ENCODE results near the gene MAP3K21.

MAP3K21 gene

DNA sequence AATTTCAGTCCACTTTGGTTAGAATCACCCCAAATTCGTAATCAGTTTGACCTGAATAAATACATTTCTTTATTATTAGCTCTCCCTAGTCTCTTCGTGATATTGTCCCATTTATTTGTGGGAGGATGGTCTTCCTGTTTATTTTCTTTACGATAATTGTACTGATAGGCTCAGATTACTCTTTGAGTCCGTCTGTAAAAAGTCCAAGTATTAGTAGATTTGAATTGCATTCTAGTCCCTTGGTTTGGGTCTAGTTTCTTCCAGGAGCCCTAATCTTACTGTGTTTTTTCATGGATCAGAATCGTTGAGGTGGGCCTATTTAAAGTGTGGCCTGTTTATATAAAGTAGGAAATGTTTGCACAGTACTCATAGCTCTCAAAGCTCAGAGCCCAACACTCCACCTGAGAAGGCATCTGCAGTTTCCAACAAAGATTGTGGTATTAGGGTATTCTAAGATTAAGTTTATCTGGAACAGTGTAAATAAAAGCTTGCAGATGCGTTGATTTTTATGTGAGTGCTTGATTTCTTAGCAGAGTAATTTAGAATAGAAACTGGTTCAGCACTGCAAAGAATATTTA is 33.1 kb downstream of the MAP3K21 start:
- DNase-seq, result no peak

DNA sequence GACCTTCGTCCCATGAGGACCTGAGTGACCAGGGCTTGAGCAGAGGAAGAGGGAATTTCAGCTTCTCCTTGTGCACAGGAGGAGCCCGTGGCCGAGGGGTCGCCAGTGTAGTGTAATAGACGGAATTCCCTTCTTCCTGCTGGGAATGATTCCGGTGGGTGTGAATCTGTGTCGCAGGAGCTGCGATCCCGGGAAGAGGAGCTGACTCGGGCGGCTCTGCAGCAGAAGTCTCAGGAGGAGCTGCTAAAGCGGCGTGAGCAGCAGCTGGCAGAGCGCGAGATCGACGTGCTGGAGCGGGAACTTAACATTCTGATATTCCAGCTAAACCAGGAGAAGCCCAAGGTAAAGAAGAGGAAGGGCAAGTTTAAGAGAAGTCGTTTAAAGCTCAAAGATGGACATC is 34.4 kb downstream of the MAP3K21 start:
- no peak for DNase-seq

DNA sequence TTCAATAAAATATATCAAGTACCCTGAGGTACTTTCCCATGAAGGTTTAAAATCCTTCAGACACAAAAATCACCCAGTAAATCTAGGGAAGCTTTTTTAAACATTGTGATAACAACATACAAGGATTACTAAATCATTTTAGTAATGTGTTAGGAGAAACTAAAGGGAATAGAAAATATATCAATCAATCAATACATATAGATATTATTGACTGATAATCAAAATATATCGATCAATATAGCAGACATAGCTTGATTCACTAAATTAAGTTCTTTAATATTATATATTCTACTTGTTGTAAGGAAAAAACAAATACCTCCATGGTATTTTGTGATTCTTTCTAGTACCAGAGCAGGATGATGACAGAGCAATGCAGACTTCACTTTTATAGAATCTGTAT is 35.2 kb downstream of the MAP3K21 start:
- no peak for DNase-seq

DNA sequence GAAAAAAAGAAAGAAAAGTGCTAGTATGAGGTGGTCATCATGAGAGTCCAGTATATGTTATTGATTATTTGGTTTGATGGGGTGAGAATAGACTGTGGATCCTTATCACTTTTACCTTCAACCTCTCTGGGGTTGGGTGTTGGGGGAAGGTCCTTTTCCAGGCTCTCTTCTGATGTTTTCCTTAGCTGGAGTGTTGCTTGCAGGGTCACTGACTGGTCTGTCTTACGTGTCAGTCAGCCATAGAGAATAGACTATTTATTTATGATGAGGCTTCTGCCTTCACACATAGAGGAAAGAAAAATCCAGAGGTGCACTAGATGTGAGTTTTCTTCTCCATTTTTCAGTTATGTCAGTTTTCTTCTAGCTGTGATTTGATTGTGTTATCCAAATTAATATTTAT is 36.5 kb downstream of the MAP3K21 start:
- no peak for DNase-seq

DNA sequence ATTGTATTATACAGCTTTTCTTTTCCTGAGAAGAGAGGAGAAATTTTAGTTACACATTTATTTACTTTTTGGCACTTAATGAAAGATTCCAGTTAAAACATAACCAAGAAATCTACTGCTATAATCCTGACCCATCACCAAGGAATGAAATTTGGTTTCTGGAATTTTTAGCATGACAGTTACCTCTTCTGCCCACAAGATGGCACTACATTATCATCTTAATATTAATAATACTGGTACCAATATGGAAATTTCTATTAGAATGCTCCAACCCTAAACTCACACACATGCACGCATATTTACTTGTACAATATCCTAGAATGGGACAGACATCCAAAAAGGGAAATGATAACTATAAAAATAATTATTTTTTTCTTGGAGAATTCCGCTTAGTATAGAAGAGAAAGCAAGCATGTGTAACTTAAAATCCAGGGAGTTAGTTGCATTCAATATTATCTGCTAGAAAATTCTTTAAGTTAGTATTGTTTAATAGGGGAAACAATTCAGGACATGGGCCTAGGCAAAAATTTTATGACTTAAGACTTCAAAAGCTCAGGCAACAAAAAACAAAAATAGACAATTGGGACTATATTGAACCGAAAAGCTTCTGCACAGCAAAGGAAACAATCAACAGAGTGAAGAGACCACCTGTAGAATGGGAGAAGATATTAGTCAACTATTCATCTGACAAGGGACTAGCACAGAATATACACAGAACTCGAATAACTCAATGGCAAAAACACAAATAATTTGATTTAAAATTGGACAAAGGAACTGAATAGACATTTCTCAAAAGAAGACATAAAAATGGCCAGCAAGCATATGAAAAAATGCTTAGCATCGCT is 37.4 kb downstream of the MAP3K21 start:
- no peak for DNase-seq

DNA sequence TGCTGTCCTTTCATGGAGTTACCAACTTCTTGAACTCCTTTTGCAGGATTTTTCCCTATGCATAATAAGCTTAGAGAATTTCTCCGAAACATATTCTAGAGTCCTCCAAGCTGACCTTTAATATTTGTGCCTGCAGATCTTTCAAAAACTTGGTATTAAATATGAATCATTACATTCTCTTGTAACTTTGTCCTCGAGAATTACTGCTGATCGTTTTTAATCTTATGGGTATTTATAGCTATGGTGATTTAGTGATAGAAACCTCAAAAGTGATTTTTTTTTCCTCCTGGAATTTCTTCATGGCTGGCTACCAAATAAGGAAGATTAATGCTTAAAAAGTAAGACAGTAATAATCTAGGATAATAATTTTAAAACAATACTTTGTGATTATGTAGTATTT is 39.1 kb downstream of the MAP3K21 start:
- DNase-seq, result no peak

DNA sequence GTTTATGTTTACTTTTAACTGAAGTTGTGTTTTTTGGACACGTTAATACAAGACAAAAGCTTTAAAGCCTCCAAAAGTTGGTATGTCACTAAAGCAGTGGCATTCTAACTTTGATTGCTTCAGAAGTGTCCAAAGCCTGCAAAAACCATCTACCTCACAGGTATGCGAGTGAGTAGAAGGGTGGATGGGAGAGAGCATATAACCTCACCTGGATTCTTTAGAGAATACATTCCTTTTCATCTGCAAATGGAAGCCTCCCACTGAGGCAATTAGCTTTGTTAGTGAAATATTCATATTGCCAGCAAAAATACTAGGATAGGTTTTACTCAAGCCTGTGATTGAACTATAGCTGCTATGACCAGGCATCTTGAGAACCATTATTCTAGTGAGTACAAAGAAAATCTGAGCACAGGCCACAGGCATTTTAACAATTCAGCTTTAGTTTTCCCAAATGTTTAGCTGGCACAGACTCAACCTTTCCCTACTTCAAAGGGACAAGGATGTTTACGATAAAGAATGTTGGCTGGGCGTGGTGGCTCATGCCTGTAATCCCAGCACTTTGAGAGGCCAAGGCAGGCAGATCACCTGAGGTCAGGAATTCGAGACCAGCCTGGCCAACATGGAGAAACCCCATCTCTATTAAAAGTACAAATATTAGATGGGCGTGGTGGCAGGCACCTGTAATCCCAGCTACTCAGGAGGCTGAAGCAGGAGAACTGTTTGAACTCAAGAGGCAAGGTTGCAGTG is 39.7 kb downstream of the MAP3K21 start:
- DNase-seq, result no peak

DNA sequence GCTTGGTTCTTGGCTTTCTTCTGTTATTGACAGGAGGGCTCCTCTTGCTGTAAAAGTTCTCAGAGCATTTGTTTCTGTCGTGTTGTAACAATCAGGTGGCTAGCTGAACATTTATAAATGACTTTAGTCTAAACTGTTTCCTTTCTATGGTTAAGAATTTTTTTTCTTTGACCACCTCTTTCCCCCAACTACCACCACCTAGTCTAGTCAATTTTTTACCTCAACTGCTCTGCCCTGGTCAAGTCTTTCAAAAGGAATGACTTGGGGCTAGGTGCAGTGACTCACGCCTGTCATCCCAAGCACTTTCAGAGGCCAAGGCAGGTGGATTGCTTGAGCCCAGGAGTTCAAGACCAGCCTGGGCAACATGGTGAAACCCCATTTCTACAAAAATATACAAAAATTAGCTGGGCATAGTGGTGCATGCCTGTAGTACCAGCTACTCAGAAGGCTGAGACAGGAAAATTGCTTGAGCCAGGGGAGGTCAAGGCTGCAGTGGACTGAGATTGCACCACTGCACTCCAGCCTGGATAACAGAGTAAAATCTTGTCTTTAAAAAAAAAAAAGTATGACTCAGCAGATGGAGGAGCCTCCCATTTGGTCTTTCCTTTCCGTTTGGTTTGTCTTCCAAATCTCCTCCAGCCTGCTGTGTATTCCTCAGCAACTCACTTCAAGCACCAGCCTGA is 40.7 kb downstream of the MAP3K21 start:
- no peak for DNase-seq

DNA sequence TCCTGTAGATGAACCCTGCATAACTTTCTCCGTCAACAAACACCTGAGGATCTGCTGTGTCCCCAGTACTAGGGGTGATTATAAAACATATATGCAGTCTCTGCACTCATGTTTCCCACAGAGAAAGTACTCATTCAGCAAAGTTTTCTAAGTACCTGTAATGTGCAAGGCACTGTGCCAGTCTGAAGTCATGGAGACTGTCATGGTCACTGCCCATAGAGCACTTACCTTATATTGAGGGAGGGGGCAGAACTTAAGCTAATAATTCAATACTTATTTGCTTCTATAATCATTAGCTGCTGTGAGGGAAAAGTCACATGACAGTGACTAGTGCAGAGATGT is 41.2 kb downstream of the MAP3K21 start:
- no peak for DNase-seq

DNA sequence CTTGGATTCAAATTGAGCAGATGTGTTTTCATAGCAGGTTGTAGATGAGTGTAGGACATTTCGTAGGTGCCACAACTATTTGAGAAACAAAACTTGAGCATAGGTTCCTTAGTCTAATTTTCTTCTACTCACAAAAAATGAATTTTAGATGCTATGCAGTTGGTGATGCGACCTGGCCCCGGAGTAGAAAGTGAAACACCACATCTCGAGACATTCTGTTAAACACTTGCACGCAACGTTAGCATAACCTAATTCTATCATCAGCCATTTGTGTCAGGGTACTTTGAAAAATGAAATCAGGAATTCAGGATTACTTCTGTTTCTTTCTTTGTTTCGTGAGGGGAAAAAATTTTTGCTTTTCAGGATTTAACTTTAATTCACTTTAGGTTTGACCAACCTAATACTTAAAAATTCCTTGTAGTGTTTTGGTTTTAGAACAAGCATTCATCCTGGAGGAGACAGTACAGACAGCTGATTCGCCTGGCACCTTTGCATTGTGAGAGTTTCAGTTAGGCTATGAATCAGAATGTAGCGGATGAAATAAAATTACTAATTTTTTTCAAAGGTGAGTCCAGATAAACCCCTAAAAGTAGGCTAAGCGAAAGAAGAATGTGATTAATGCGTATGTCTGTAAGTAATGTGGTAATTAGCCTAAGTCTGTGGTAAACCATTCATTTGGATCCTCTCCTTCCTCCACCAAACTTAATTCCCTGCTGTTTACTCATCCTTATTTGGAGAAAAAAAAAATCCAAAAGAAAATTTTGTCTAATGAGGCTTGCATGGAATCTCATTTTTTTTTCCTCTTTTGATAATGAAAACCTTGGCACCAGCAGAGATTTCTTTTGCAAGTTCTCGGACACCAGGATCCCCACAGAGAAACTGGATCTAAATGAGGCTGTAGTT is 44.9 kb downstream of the MAP3K21 start:
- DNase-seq, result no peak

DNA sequence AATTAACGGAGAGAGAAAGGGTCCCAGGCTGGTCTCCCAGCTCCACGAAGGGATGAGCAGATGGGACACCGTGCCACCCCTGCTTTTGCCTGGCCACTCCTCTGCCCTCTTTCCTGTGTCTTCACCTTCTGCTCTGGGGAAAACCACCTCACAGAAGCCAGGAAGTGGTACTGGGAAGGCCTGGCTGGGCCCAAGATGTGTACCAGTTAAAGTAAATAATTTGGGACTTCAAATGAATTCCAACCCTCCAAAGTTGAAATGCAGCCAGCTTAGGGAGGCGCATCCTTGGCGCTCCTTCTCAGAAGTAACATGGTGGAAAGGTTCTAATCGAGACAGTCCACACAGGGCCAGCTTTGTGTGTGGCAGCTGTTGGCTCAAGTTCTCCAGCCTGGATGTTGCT is 45.7 kb downstream of the MAP3K21 start:
- no peak for DNase-seq

DNA sequence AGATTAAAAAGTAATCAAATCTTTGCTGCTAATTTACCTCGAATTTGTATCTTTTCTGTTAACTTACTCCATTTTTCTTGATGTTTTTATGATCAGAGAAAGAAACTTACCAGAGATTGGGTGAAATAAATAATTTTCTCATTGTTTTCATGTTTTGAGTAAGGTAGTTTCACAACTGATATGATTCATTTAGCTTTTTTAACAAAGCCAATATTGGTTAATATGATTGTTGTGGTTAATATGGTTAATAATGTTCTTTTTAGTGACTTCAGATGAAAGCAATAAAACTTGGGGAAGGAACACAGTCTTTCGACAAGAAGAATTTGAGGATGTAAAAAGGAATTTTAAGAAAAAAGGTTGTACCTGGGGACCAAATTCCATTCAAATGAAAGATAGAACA is 48.1 kb downstream of the MAP3K21 start:
- no peak for DNase-seq

DNA sequence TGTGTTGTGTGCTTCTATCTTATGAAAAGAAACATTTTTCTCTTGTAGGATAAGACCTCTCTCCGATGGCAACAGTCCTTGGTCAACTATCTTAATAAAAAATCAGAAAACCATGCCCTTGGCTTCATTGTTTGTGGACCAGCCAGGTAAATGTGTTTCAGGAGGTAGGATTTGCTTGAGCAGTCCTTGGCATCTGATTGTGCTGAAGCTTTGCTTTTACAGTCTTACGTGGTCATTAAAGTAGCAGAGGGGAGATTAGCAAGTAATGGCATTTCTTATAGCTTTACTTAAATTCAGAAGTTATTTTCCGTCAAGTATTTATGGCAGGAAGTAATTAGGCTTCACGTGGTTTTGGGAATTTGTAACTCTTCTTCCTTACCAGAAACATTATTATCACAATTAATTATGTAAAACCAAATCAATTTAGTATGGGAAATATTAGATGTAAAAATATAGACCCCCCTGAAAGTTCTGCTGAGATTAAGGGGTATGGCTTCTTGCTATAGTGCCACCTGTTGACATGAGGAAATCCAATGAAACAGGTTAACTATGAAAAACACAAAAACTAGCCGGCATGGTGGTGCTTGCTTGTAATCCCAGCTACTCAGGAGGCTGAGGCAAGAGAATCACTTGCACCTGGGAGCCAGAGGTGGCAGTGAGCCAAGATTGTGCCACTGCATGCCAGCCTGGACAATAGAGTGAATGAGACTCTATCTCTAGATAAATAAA is 49.0 kb downstream of the MAP3K21 start:
- no peak for DNase-seq

DNA sequence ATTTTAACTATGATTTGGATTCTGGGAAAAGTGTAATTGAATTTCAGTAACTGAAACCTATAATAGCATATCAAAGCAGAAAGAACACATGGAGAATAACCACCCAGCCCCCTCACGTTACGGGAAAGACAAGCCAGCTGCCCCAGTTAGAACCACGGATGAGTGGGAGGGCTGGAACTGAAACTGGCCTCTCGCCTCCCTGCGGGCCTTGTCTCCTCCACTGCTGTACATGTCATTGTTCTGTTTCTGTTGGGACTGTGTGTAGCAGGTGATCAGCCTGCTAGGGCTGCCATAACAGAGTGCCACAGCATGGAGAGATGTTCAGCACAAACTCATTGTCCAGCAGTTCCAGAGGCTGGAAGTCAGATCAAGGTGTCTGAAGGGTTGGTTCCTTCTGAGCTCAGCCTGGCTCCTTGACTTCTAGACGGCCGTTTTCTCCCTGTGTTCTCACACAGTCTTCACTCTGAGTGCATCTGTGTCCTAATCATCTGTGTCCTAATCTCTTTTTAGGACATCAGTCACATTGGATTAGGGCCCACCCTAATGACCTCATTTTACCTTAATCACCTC is 52.4 kb downstream of the MAP3K21 start:
- no peak for DNase-seq

DNA sequence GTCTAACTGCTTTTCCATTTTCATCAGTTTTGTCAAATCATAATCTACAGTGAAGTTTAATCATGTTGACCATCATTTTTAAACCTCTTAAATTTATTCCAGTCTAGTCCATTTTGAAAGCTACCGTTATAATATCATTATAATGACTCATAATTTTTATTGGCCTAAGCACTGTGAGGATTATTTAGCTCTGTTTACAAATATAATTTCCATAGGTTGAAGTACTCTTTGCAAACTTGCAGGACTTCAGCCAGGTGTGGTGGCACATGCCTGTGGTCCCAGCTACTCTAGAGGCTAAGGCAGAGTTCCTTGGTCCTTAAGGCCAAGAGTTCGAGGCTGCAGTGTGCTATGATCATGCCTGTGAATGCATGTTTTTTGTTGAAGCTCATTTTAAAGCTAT is 54.3 kb downstream of the MAP3K21 start:
- DNase-seq, result no peak

DNA sequence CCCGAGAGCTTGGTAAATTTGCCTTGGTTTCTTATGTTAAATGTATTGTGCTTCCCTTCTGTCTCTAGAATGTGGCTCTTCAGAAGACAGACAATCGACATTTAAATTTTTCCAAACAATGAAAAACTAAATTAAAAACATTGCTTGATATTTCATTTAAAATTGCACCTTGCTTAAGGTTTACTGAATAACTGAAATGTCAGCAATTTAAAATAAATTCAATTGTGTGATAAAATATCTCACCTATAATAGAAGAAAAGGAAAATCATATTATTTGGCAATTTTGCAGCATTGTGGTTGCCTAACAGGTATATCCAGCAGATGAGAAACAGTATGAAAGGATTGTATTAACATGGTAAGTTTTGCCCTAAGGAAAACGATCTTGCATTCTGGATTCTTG is 56.5 kb downstream of the MAP3K21 start:
- no peak for DNase-seq

DNA sequence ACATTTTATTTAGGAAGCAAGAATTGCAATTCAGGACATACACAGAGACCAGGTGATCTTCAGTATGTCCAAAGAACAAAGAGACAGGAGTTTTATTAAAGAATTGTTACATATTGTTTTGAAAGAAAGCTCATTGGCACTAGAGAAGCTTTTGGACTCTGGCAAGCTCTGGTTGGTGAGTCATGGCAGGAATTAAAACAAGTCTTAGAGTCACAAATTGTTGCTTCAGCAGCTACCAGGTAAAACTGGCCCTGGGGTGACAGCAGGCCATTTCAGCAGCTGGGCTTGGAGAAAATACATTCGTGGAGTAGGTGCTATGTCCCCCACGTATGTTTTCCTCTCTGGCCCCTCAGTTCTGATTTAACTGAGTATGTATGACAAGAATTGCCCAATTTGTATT is 58.8 kb downstream of the MAP3K21 start:
- DNase-seq, result no peak

DNA sequence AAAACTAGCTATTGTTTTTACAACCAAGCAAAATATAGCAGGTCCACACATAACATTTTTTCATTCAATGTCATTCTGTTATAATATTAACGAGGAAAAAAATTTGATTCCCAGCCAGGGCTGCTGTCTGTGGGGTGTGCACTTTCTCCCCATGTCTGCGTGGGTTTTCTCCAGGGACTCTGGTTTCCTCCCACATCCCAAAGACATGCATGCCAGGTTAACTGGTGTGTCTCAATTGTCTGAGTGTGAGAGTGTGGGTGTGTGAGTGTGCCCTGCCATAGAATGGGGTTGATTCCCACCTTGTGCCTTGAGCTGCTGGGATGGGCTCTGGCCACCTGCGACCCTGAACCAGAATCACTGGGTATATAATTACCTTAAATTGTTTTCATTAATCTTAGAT is 60.1 kb downstream of the MAP3K21 start:
- DNase-seq, result no peak

DNA sequence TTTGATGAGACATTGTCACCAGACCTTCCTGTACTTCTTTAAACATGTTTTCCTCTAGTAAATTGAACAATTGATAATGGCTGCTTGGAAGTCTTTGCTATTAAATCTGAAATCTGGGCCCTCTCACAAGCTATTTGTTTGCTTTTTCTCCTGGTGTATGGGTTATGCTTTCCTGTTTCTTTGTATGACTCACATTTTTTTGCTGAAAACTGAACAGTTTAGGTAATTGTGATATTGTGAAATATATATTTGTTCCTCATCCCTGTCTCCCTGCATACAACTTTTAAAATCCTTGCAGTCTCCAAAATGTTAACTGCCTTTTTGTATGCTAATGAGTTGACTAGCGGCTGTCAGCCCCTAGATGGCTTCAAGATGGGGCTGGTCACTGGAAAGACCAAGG is 61.6 kb downstream of the MAP3K21 start:
- no peak for DNase-seq

DNA sequence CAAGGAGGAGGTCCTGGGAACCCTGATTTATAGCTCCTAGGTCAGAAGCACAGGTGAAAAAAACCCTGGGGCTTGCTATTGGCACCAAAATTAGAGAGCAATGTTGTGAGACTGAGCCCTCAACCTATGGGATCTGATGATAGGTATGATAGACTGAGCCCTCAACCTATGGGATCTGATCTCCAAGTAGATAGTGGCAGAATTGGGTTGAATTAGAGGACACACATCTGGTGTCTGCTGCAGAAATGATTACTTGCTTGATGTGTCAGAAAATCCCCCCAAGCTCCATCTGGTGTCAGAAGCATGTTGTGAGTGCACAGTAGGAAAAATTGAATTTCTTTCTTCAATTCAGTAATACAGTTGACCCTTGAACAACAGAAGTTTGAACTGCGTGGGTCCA is 62.4 kb downstream of the MAP3K21 start:
- DNase-seq, result no peak
